Chondrocyte (in vitro differentiated cells): ENCODE measurements around the gene FAM98A. TPM values are rescaled to one million over a fixed set of nuclear protein-coding genes. Genes with fewer than 3 reads are reported as not detected.

ENCODE experiments used
- DNase-seq: peaks from one replicate; pipeline ENCODE4 v3.0.0; 2021; ENCODE audit warnings: mixed read lengths, low spot score
- H3K27ac Mint-ChIP-seq: one replicate; pipeline ENCODE4 v1.8.0; 2021; ENCODE audit warnings: mild to moderate bottlenecking, moderate library complexity, mixed read lengths; ENCODE audit not compliant: unreplicated experiment
- H3K27me3 Mint-ChIP-seq: 2 replicates; pipeline ENCODE4 v1.8.0; 2021; ENCODE audit warnings: low read depth, mixed read lengths
- H3K36me3 Mint-ChIP-seq: 2 replicates; pipeline ENCODE4 v1.8.0; 2021; ENCODE audit warnings: low read depth, mixed read lengths
- H3K4me1 Mint-ChIP-seq: 2 replicates; pipeline ENCODE4 v1.8.0; 2021; ENCODE audit warnings: low read depth, mild to moderate bottlenecking, mixed read lengths
- H3K4me3 Mint-ChIP-seq: one replicate; pipeline ENCODE4 v1.8.0; 2021; ENCODE audit warnings: mild to moderate bottlenecking, moderate library complexity, mixed read lengths; ENCODE audit not compliant: unreplicated experiment
- H3K9me3 Mint-ChIP-seq: 2 replicates; pipeline ENCODE4 v1.8.0; 2021; ENCODE audit warnings: low read depth, mixed read lengths
- CTCF ChIP-seq: fragments of 200-600 bp; sonication (generic); IDR thresholded peaks from 2 replicates; pipeline ENCODE4 v1.5.0; 2021; ENCODE audit warnings: antibody characterized with exemption, mild to moderate bottlenecking, moderate library complexity
- total RNA-seq: library from RNA; stranded (reverse); gene quantifications from 3 replicates; pipeline ENCODE4 v1.2.1, GENCODE V29; 2021

FAM98A gene
- total RNA-seq, 1 donor from 2014 or later = 95.2 TPM

DNA sequence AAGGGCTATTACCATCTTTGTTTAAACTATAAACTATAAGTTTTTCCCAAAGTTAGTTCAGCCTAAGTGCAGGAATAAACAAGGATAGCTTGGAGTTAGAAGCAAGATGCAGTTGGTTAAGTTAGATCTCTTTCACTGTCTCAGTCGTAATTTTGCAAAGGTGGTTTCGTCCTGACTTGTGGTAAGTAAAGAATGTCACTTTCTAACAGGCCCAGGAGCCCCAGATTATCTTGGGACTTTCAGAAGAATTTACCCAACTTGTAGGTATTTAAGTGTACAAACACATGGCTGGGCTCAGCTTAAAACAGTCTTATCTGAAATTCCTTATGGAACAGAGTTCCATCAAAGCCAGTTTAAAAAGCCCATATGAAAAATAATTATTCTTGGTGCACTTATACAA is 18.3 kb upstream of the FAM98A start:
- Mint-ChIP-seq H3K4me1 (no peaks in the 10 kb centered on the region), H3K36me3 (peaks cover 4% of the 10 kb centered on the region), H3K4me3 (no peak overlapping the region), H3K27me3 (no peaks in the 10 kb centered on the region), H3K27ac (no peak overlapping the region), H3K9me3 (peaks cover 10% of the 10 kb centered on the region)
- TF ChIP-seq CTCF = no peak
- no peak for DNase-seq

- DNase-seq = no peak
- no peak overlapping the region for H3K4me3 Mint-ChIP-seq
- no peak for TF ChIP-seq CTCF
- H3K27me3 Mint-ChIP-seq = no peaks in the 10 kb centered on the region
- H3K36me3 Mint-ChIP-seq = peaks cover 4% of the 10 kb centered on the region
- peaks cover 10% of the 10 kb centered on the region for H3K9me3 Mint-ChIP-seq
- H3K27ac Mint-ChIP-seq = no peak overlapping the region
- H3K4me1 Mint-ChIP-seq = no peaks in the 10 kb centered on the region
These were observed 17.8 kb upstream of the FAM98A start for GRCh38 chr2:33616873-33617272.

GRCh38 chr2:33614190-33614589 is 15.1 kb upstream of the FAM98A start:
- TF ChIP-seq CTCF = no peak
- no peaks in the 10 kb centered on the region for H3K4me1 Mint-ChIP-seq
- H3K9me3 Mint-ChIP-seq = peaks cover 13% of the 10 kb centered on the region
- H3K36me3 Mint-ChIP-seq = peaks cover 3% of the 10 kb centered on the region
- H3K27ac Mint-ChIP-seq = no peak overlapping the region
- no peak overlapping the region for H3K4me3 Mint-ChIP-seq
- no peak for DNase-seq
- no peaks in the 10 kb centered on the region for H3K27me3 Mint-ChIP-seq

DNA sequence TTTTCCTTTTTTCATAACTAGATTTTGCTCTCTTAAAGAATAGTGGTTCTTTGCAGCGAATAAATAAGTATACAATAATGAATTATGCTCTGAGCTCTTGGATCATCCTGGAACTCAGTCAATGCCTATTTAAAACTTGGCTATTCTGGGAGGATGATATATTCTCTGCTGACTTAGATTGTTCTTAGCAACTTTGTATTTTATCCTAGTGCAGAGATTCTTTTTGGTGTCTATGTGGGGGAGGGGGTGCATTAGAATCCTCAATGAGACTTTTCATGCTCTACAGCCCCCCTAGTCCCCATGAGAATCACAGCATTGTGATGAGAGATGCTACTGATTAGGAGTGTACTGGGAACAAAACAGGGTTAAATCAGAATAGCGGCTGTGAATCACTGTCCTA is 8.8 kb upstream of the FAM98A start:
- H3K4me1 Mint-ChIP-seq = peaks cover 29% of the 10 kb centered on the region
- no peak for TF ChIP-seq CTCF
- H3K36me3 Mint-ChIP-seq = no peaks in the 10 kb centered on the region
- H3K9me3 Mint-ChIP-seq = peaks cover 4% of the 10 kb centered on the region
- no peak for DNase-seq
- no peaks in the 10 kb centered on the region for H3K27me3 Mint-ChIP-seq
- H3K4me3 Mint-ChIP-seq = no peak overlapping the region
- no peak overlapping the region for H3K27ac Mint-ChIP-seq

- Mint-ChIP-seq H3K9me3 (peaks cover 4% of the 10 kb centered on the region), H3K4me3 (no peak overlapping the region), H3K27me3 (no peaks in the 10 kb centered on the region), H3K27ac (no peak overlapping the region), H3K4me1 (peaks cover 33% of the 10 kb centered on the region), H3K36me3 (no peaks in the 10 kb centered on the region)
- no peak for TF ChIP-seq CTCF
- no peak for DNase-seq
These were observed 8.2 kb upstream of the FAM98A start for GRCh38 chr2:33607251-33607721.
